Breast epithelium (tissue), 4 donors: Measurements from ENCODE around the gene VAC14. TPM values are rescaled to one million over a fixed set of nuclear protein-coding genes. Genes with fewer than 3 reads are reported as not detected.

Experiments used
- DNase-seq, 2 donors: peaks; one replicate each; pipeline ENCODE4 v3.0.0-alpha.2; 2019; ENCODE audit warnings: low spot score in 2 of 2
- H3K27ac ChIP-seq, 2 donors: fragments of 200-600 bp; sonication (generic) in 1 of 2; one replicate each; pipeline ENCODE4 v1.5.1; 2016 to 2019; ENCODE audit warnings: mild to moderate bottlenecking in 1 of 2
- H3K27me3 ChIP-seq, 2 donors: fragments of 200-600 bp; sonication (generic) in 1 of 2; one replicate each; pipeline versions ENCODE4 v1.5.1 to v1.6.0; 2017 to 2019; ENCODE audit warnings: control low read depth in 1 of 2, mild to moderate bottlenecking in 1 of 2
- H3K36me3 ChIP-seq: fragments of 200-600 bp; one replicate; pipeline ENCODE4 v1.5.1; 2019
- H3K4me1 ChIP-seq, 2 donors: fragments of 200-600 bp; sonication (generic); one replicate each; pipeline ENCODE4 v1.5.1; 2016 to 2019; ENCODE audit warnings: control low read depth in 1 of 2
- H3K4me3 ChIP-seq, 3 donors: fragments of 200-600 bp; sonication (generic); 1 replicate in 2 of 3; 2 replicates in 1 of 3; pipeline ENCODE4 v1.5.1; 2016 to 2019; ENCODE audit warnings: mild to moderate bottlenecking in 3 of 3, moderate library complexity in 2 of 3
- H3K9me3 ChIP-seq, 2 donors: fragments of 200-600 bp; sonication (generic) in 1 of 2; one replicate each; pipeline ENCODE4 v1.5.1; 2016 to 2019; ENCODE audit warnings: control low read depth in 1 of 2
- CTCF ChIP-seq, 3 donors: fragments of 450-650 bp; IDR thresholded peaks; one replicate each; pipeline ENCODE4 v1.5.1; 2016 to 2017; ENCODE audit warnings: antibody characterized with exemption in 3 of 3, mild to moderate bottlenecking in 3 of 3, moderate library complexity in 3 of 3
- POLR2A ChIP-seq: fragments of 450-650 bp; IDR thresholded peaks from one replicate; pipeline ENCODE4 v1.6.1; 2016; ENCODE audit warnings: antibody characterized with exemption, mild to moderate bottlenecking, moderate library complexity
- POLR2AphosphoS5 ChIP-seq, 3 donors: sonication (generic); formaldehyde crosslinking; IDR thresholded peaks; one replicate each; pipeline ENCODE4 v1.6.1; 2017; ENCODE audit warnings: antibody characterized with exemption in 3 of 3
- intact Hi-C: fragments of 100-400 bp; cut with DNase I; formaldehyde crosslinking; loops from one replicate; pipeline ENCODE4 v1.15.1; 2023; ENCODE audit warnings: low total_unique reads
- total RNA-seq, 3 donors: library from RNA; depleted of rRNA; stranded (reverse); fragments of >200 nt; gene quantifications; one replicate each; pipeline ENCODE4 v1.1.0, GENCODE V29; 2016

The VAC14 gene
- total RNA-seq, 3 donors from 2014 or later, result 26.7 to 29.4 (median 28.5) TPM

GRCh38 chr16:70751593-70751992, 49.4 kb downstream of the VAC14 start:
- no peak overlapping the region for H3K4me3 ChIP-seq
- peaks cover 19 to 28% of the 10 kb centered on the region in 2 donors for H3K4me1 ChIP-seq
- no peaks in the 10 kb centered on the region for H3K27me3 ChIP-seq
- DNase-seq, result no peak
- intact Hi-C loops, result loop anchor here (5.0 kb wide), 1 partner anchor 404 kb away; the partner anchor contains the start of gene DDX19A
- H3K36me3 ChIP-seq, result no peaks in the 10 kb centered on the region
- no peaks in the 10 kb centered on the region for H3K9me3 ChIP-seq
- TF ChIP-seq POLR2A (no peak), CTCF (IDR thresholded peaks at IDR 0.05) (no peak), POLR2AphosphoS5 (IDR thresholded peaks at IDR 0.05) (no peak)
- peak overlapping the region; percentile 52 to 85 for H3K27ac ChIP-seq

- Histone ChIP-seq H3K9me3 (no peaks in the 10 kb centered on the region), H3K27me3 (no peaks in the 10 kb centered on the region), H3K4me3 (no peak overlapping the region), H3K4me1 (peaks cover 23 to 34% of the 10 kb centered on the region in 2 donors), H3K27ac (peak overlapping the region; percentile 52 to 85), H3K36me3 (no peaks in the 10 kb centered on the region)
- intact Hi-C loops, result loop anchor here (5.0 kb wide), 1 partner anchor 404 kb away; the partner anchor contains the start of gene DDX19A
- TF ChIP-seq CTCF (IDR thresholded peaks at IDR 0.05) (no peak), POLR2AphosphoS5 (IDR thresholded peaks at IDR 0.05) (peak in 2 of 3 donors; percentile 66 to 68)
- peak in 1 of 2 donors; percentile 45 for DNase-seq
Measured at GRCh38 chr16:70750893-70751467, 50.0 kb downstream of the VAC14 start.

- Histone ChIP-seq H3K4me3 (no peak overlapping the region), H3K27ac (peak overlapping the region; percentile 52 to 85), H3K4me1 (peaks cover 23 to 38% of the 10 kb centered on the region in 2 donors), H3K9me3 (no peaks in the 10 kb centered on the region), H3K36me3 (no peaks in the 10 kb centered on the region), H3K27me3 (no peaks in the 10 kb centered on the region)
- no peak for DNase-seq
- intact Hi-C loops, result loop anchor here (5.0 kb wide), 1 partner anchor 403 kb away; the partner anchor contains the start of gene DDX19A
- no peak for TF ChIP-seq CTCF (IDR thresholded peaks at IDR 0.05)
- no peak for TF ChIP-seq POLR2A
Measured at GRCh38 chr16:70749681-70750601, 51.0 kb downstream of the VAC14 start.

GRCh38 chr16:70749006-70749678, 51.8 kb downstream of the VAC14 start:
- intact Hi-C loops, result no loop called here
- peaks cover 23 to 38% of the 10 kb centered on the region in 2 donors for H3K4me1 ChIP-seq
- H3K27ac ChIP-seq, result peak overlapping the region; percentile 82 to 85
- H3K9me3 ChIP-seq, result no peaks in the 10 kb centered on the region
- no peak overlapping the region for H3K4me3 ChIP-seq
- H3K27me3 ChIP-seq, result no peaks in the 10 kb centered on the region
- H3K36me3 ChIP-seq, result no peaks in the 10 kb centered on the region
- TF ChIP-seq POLR2A, result no peak
- no peak for TF ChIP-seq CTCF (IDR thresholded peaks at IDR 0.05)
- no peak for TF ChIP-seq POLR2AphosphoS5 (IDR thresholded peaks at IDR 0.05)
- peak in 1 of 2 donors; percentile 52 for DNase-seq
